HG03064 (cell line): ENCODE measurements around the gene JMJD1C.
"Not testable (repeated sequence)": the region's sequence is repeated elsewhere in the genome, so short reads cannot be mapped to it uniquely, and the experiment has no call there.

ENCODE experiments used
- ATAC-seq: cut with Tn5 transposase; IDR thresholded peaks from one replicate; pipeline ENCODE4 v1.9.1; 2021; ENCODE audit warnings: low read depth; ENCODE audit not compliant: unreplicated experiment

The JMJD1C gene

GRCh38 chr10:63314020-63314419, 151.8 kb downstream of the JMJD1C start:
- ATAC-seq: no peak

- no peak for ATAC-seq
These were observed 152.6 kb downstream of the JMJD1C start for GRCh38 chr10:63313066-63313717.

GRCh38 chr10:63308628-63309027, 157.1 kb downstream of the JMJD1C start:
- no peak for ATAC-seq

- ATAC-seq: no peak
These were observed 161.6 kb downstream of the JMJD1C start for GRCh38 chr10:63304146-63304545.

- ATAC-seq: no peak
These were observed 165.0 kb downstream of the JMJD1C start for GRCh38 chr10:63300801-63301200.

GRCh38 chr10:63297941-63298340, 167.8 kb downstream of the JMJD1C start:
- ATAC-seq: no peak

- ATAC-seq: no peak
These were observed 171.0 kb downstream of the JMJD1C start for GRCh38 chr10:63294781-63295180.

GRCh38 chr10:63292847-63293246, 172.9 kb downstream of the JMJD1C start:
- ATAC-seq: not testable (repeated sequence)

GRCh38 chr10:63288170-63288569, 177.6 kb downstream of the JMJD1C start:
- no peak for ATAC-seq

- ATAC-seq: peak; percentile 84
These were observed 179.0 kb downstream of the JMJD1C start for GRCh38 chr10:63286754-63287264.

- ATAC-seq: peak; percentile 55
These were observed 179.4 kb downstream of the JMJD1C start for GRCh38 chr10:63286340-63286739.

GRCh38 chr10:63283901-63284300, 181.9 kb downstream of the JMJD1C start:
- not testable (repeated sequence) for ATAC-seq

GRCh38 chr10:63283093-63283492, 182.7 kb downstream of the JMJD1C start:
- ATAC-seq: no peak

GRCh38 chr10:63281967-63282366, 183.8 kb downstream of the JMJD1C start:
- no peak for ATAC-seq

- no peak for ATAC-seq
These were observed 185.4 kb downstream of the JMJD1C start for GRCh38 chr10:63280386-63280785.

- no peak for ATAC-seq
These were observed 190.7 kb downstream of the JMJD1C start for GRCh38 chr10:63275094-63275493.

GRCh38 chr10:63273577-63273976, 192.2 kb downstream of the JMJD1C start:
- no peak for ATAC-seq

- peak; percentile 85 for ATAC-seq
These were observed 196.8 kb downstream of the JMJD1C start for GRCh38 chr10:63268798-63269503.

GRCh38 chr10:63268149-63268797, 197.5 kb downstream of the JMJD1C start:
- no peak for ATAC-seq

- ATAC-seq: no peak
These were observed 198.2 kb downstream of the JMJD1C start for GRCh38 chr10:63267414-63268148.
